Measurements from ENCODE around the gene CENPB.

Gene CENPB

GRCh38 chr20:3755814-3756480 lies 30.6 kb downstream of the CENPB start:
- Mint-ChIP-seq H3K4me1 (ENCODE audit: low read depth) (peaks cover 6% of the 10 kb centered on the region), H3K27me3 (no peaks in the 10 kb centered on the region), H3K4me3 (no peak overlapping the region), H3K36me3 (ENCODE audit: low read depth) (peaks cover 61% of the 10 kb centered on the region), H3K9me3 (no peaks in the 10 kb centered on the region), H3K27ac (no peak overlapping the region)
- no peak for DNase-seq

- Mint-ChIP-seq H3K27ac (no peak overlapping the region), H3K4me1 (ENCODE audit: low read depth) (peaks cover 8% of the 10 kb centered on the region), H3K27me3 (no peaks in the 10 kb centered on the region), H3K36me3 (ENCODE audit: low read depth) (peaks cover 59% of the 10 kb centered on the region), H3K9me3 (no peaks in the 10 kb centered on the region), H3K4me3 (no peak overlapping the region)
- no peak for DNase-seq
Measured at GRCh38 chr20:3755269-3755668, 31.3 kb downstream of the CENPB start.

GRCh38 chr20:3754276-3754630 lies 32.3 kb downstream of the CENPB start:
- Mint-ChIP-seq H3K36me3 (ENCODE audit: low read depth) (peaks cover 54% of the 10 kb centered on the region), H3K4me3 (no peak overlapping the region), H3K9me3 (no peaks in the 10 kb centered on the region), H3K27me3 (no peaks in the 10 kb centered on the region), H3K27ac (no peak overlapping the region), H3K4me1 (ENCODE audit: low read depth) (peaks cover 8% of the 10 kb centered on the region)
- no peak for DNase-seq

GRCh38 chr20:3753501-3754275 lies 32.9 kb downstream of the CENPB start:
- Mint-ChIP-seq H3K9me3 (no peaks in the 10 kb centered on the region), H3K27me3 (no peaks in the 10 kb centered on the region), H3K36me3 (ENCODE audit: low read depth) (peaks cover 51% of the 10 kb centered on the region), H3K4me1 (ENCODE audit: low read depth) (peaks cover 8% of the 10 kb centered on the region), H3K27ac (no peak overlapping the region), H3K4me3 (no peak overlapping the region)
- DNase-seq = no peak

DNA sequence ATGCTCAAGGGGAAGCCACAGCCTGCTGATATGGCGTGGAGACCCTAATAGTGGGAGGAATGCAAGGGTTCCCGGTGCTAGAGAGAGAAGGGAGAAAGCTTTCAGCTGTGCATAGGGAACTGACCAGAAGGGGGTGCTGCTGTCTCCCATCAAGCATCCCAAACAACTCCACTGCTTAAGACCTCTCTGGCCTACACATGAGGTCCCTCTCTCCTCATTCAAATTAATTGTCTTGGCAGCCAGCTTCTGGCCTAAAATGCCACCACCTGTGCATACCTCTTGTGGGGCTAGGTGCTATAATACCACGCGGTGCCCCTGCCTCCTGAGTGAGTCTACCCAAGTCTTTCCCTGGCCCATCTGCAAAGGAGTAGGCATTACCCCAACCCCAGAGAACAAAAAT lies 33.4 kb downstream of the CENPB start:
- Mint-ChIP-seq H3K4me3 (no peak overlapping the region), H3K9me3 (no peaks in the 10 kb centered on the region), H3K27ac (no peak overlapping the region), H3K36me3 (ENCODE audit: low read depth) (peaks cover 45% of the 10 kb centered on the region), H3K4me1 (ENCODE audit: low read depth) (peaks cover 8% of the 10 kb centered on the region), H3K27me3 (no peaks in the 10 kb centered on the region)
- DNase-seq = peak; percentile 59

- Mint-ChIP-seq H3K27ac (no peak overlapping the region), H3K36me3 (ENCODE audit: low read depth) (peaks cover 38% of the 10 kb centered on the region)
Measured at GRCh38 chr20:3752386-3752759, 34.2 kb downstream of the CENPB start.

GRCh38 chr20:3751675-3752385 lies 34.7 kb downstream of the CENPB start:
- peak; percentile 59 for DNase-seq
- peaks cover under 1% of the 10 kb centered on the region for H3K27me3 Mint-ChIP-seq
- no peak overlapping the region for H3K27ac Mint-ChIP-seq
- no peaks in the 10 kb centered on the region for H3K9me3 Mint-ChIP-seq
- peaks cover 35% of the 10 kb centered on the region for H3K36me3 Mint-ChIP-seq (ENCODE audit: low read depth)
- H3K4me1 Mint-ChIP-seq (ENCODE audit: low read depth) = peaks cover 8% of the 10 kb centered on the region
- H3K4me3 Mint-ChIP-seq = peak overlapping the region; percentile 60

More at GRCh38 chr20:3752386-3752759, 34.2 kb downstream of the CENPB start:
- DNase-seq = no peak
- Mint-ChIP-seq H3K4me1 (ENCODE audit: low read depth) (peaks cover 8% of the 10 kb centered on the region), H3K4me3 (peak overlapping the region; percentile 60), H3K9me3 (no peaks in the 10 kb centered on the region), H3K27me3 (no peaks in the 10 kb centered on the region)

- H3K4me1 Mint-ChIP-seq (ENCODE audit: low read depth) = peaks cover 8% of the 10 kb centered on the region
- no peak for DNase-seq
- peaks cover 30% of the 10 kb centered on the region for H3K36me3 Mint-ChIP-seq (ENCODE audit: low read depth)
- H3K9me3 Mint-ChIP-seq = no peaks in the 10 kb centered on the region
- H3K27me3 Mint-ChIP-seq = peaks cover 5% of the 10 kb centered on the region
- H3K4me3 Mint-ChIP-seq = no peak overlapping the region
- H3K27ac Mint-ChIP-seq = no peak overlapping the region
Measured at GRCh38 chr20:3751305-3751674, 35.2 kb downstream of the CENPB start.

DNA sequence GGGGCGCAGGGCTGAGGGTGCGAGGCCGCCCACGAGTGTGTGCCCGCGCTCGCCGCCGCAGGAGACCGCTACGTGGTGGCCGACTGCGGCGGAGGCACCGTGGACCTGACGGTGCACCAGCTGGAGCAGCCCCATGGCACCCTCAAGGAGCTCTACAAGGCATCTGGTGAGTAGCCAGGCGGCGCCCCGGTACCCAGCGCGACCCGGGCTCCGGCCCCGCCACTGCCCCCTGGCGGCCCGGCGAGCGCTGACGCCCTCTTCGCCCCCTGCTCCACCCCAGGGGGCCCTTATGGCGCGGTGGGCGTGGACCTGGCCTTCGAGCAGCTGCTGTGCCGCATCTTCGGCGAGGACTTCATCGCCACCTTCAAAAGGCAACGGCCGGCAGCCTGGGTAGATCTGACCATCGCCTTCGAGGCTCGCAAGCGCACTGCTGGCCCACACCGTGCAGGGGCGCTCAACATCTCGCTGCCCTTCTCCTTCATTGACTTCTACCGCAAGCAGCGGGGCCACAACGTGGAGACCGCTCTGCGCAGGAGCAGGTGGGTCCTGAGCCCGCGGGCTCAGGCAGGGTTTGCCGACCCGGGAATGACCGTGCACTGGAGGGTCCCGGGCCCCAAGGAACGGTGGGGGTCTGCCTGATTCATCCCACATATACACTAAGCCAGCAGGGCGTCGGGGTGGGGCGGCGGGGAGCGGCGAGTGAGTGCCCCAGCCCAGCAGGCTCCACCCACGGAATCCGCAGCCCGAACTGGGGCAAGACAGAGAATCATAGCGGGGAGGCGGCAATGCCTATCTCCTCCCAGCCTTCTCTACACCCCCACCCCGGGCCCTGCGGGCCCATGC lies 36.6 kb downstream of the CENPB start:
- Mint-ChIP-seq H3K9me3 (no peaks in the 10 kb centered on the region), H3K4me1 (ENCODE audit: low read depth) (peaks cover 13% of the 10 kb centered on the region), H3K27ac (no peak overlapping the region), H3K27me3 (peaks cover 10% of the 10 kb centered on the region), H3K36me3 (ENCODE audit: low read depth) (peaks cover 17% of the 10 kb centered on the region), H3K4me3 (no peak overlapping the region)
- DNase-seq = peak; percentile 52

DNA sequence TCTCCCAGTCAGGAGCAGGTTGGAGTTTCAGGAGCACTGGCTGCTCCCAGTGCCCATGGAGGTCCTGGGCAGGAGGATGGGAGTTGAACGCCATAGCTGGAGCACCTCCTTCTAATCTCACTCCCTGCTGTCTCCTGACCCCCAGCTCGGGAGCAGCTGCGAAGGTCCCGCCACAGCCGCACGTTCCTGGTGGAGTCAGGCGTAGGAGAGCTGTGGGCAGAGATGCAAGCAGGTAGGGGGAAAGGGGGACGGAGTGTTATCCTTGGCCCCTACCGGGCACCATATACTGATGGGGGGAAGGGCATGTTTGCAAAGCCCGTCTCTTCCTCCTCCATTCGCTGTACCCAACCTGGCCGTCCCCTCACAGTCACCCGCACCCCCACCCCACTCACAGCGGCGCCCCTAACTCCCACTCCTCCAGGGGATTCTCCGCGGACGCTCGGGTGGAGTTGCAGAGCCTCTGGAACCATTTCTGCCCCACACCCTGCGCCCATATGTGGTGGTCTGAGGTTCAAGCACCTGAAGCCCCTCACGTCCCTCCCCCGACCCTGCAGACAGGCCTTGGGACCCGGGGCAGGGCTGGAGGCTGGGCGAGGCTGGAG lies 37.4 kb downstream of the CENPB start:
- Mint-ChIP-seq H3K4me3 (no peak overlapping the region), H3K27me3 (peaks cover 17% of the 10 kb centered on the region), H3K9me3 (no peaks in the 10 kb centered on the region), H3K27ac (no peak overlapping the region), H3K4me1 (ENCODE audit: low read depth) (peaks cover 17% of the 10 kb centered on the region), H3K36me3 (ENCODE audit: low read depth) (peaks cover 10% of the 10 kb centered on the region)
- no peak for DNase-seq

DNA sequence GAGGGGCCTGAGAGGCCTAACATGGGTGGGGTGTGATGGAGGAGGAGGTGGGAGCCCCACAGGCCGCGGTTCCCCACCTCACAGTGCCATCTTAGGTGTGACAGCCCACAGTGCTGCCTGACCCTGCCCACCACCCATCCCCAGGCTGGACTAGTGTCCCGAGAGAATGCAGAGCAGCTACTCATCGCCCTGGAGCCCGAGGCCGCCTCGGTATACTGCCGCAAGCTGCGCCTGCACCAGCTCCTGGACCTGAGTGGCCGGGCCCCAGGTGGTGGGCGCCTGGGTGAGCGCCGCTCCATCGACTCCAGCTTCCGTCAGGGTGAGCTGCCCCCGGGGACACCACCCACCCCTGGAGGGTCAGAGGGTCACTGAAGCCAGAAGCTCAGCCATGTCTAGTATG lies 38.5 kb downstream of the CENPB start:
- DNase-seq = no peak
- Mint-ChIP-seq H3K9me3 (no peaks in the 10 kb centered on the region), H3K4me1 (ENCODE audit: low read depth) (peaks cover 17% of the 10 kb centered on the region), H3K36me3 (ENCODE audit: low read depth) (peaks cover 9% of the 10 kb centered on the region), H3K27ac (no peak overlapping the region), H3K27me3 (peaks cover 18% of the 10 kb centered on the region), H3K4me3 (no peak overlapping the region)

- Mint-ChIP-seq H3K27me3 (peaks cover 18% of the 10 kb centered on the region), H3K9me3 (no peaks in the 10 kb centered on the region), H3K27ac (no peak overlapping the region), H3K36me3 (ENCODE audit: low read depth) (peaks cover 9% of the 10 kb centered on the region), H3K4me1 (ENCODE audit: low read depth) (peaks cover 16% of the 10 kb centered on the region), H3K4me3 (no peak overlapping the region)
- no peak for DNase-seq
Measured at GRCh38 chr20:3747471-3747870, 39.1 kb downstream of the CENPB start.

DNA sequence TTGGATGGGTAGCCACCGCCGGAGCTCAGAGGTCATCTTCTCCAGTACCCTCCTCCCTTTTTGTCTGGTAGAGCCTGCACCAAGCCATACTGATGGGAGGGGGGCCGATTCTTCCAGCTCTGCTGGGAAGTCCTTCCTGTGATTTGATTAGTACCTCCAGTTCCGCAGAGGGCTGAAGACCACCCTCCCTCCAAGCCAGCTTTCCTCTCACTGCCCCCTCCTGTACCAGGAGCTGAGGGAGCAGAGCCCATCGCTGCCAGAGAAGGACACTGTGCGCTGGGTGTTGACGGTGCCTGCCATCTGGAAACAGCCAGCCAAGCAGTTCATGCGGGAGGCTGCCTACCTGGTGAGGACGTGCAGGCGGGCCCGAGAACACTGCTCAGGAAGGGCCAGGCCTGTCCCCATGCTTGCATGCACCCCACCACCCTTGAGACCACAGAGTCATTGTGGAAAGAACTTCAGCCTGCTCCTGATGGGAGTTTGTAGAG lies 40.8 kb downstream of the CENPB start:
- Mint-ChIP-seq H3K4me1 (ENCODE audit: low read depth) (peaks cover 10% of the 10 kb centered on the region), H3K27ac (no peak overlapping the region), H3K27me3 (peaks cover 18% of the 10 kb centered on the region), H3K9me3 (no peaks in the 10 kb centered on the region), H3K36me3 (ENCODE audit: low read depth) (peaks cover 1% of the 10 kb centered on the region), H3K4me3 (no peak overlapping the region)
- no peak for DNase-seq

All from activated T-cell treated with anti-CD3 and anti-CD28 coated beads, Interleukin-2, amount 50 U/mL, for 24 hours (primary cell).